SK-N-SH (cell line): ENCODE measurements around the gene IL2RA.

Experiments
- GABPA ChIP-seq: IDR thresholded peaks from 2 replicates; pipeline ENCODE4 v1.4.0; 2012; ENCODE audit warnings: low read depth, mild to moderate bottlenecking
- RAD21 ChIP-seq: IDR thresholded peaks from 2 replicates; pipeline ENCODE4 v1.6.1; 2012; ENCODE audit warnings: mild to moderate bottlenecking, low read length
- RFX5 ChIP-seq: IDR thresholded peaks from 2 replicates; pipeline ENCODE4 v1.6.1; 2012; ENCODE audit warnings: mild to moderate bottlenecking, improper control_type of control experiment, low read length
- TF ChIP-seq, protein P1 (sequence below): fragments of 200-600 bp; sonication (generic); IDR thresholded peaks from 2 replicates; pipeline ENCODE4 v1.6.1; 2017; ENCODE audit warnings: antibody characterized with exemption, mild to moderate bottlenecking, moderate library complexity

GRCh38 chr10:6100370-6100769 lies 38.2 kb upstream of the IL2RA start:
- no peak for TF ChIP-seq RAD21
- TF ChIP-seq RFX5, result no peak
- TF ChIP-seq, protein P1, sequence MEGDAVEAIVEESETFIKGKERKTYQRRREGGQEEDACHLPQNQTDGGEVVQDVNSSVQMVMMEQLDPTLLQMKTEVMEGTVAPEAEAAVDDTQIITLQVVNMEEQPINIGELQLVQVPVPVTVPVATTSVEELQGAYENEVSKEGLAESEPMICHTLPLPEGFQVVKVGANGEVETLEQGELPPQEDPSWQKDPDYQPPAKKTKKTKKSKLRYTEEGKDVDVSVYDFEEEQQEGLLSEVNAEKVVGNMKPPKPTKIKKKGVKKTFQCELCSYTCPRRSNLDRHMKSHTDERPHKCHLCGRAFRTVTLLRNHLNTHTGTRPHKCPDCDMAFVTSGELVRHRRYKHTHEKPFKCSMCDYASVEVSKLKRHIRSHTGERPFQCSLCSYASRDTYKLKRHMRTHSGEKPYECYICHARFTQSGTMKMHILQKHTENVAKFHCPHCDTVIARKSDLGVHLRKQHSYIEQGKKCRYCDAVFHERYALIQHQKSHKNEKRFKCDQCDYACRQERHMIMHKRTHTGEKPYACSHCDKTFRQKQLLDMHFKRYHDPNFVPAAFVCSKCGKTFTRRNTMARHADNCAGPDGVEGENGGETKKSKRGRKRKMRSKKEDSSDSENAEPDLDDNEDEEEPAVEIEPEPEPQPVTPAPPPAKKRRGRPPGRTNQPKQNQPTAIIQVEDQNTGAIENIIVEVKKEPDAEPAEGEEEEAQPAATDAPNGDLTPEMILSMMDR, result no peak
- no peak for TF ChIP-seq GABPA
